Amniotic epithelial cell (primary cell): ENCODE measurements around the gene SORL1.
"Not testable (repeated sequence)": the region's sequence is repeated elsewhere in the genome, so short reads cannot be mapped to it uniquely, and the experiment has no call there.

Experiments
- DNase-seq: peaks from one replicate; pipeline ENCODE4 v3.0.0-alpha.2; 2010; ENCODE audit warnings: low read depth

Gene SORL1

GRCh38 chr11:121566279-121567168, 114.4 kb downstream of the SORL1 start:
- DNase-seq: no peak

GRCh38 chr11:121567995-121568394, 115.9 kb downstream of the SORL1 start:
- no peak for DNase-seq

GRCh38 chr11:121569332-121570299, 117.5 kb downstream of the SORL1 start:
- not testable (repeated sequence) for DNase-seq

DNA sequence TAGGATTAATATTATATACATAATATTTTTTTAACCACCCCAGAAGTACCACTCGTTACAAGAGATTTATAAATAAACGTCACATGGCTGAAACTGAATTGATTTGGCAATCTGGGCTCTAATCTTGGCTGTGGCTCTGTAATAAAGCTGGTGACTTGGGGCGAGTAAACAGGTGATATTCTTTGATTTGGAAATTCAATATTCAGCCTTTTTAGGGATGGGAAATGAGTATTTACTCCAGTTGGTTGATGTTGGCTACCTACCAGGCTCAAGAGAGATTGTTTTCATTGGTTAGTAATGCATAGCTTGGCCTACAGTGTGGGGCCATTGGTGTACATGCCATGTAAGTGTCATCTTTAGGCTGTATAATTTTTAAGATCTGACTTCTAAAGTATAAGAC, 118.3 kb downstream of the SORL1 start:
- DNase-seq: no peak

DNA sequence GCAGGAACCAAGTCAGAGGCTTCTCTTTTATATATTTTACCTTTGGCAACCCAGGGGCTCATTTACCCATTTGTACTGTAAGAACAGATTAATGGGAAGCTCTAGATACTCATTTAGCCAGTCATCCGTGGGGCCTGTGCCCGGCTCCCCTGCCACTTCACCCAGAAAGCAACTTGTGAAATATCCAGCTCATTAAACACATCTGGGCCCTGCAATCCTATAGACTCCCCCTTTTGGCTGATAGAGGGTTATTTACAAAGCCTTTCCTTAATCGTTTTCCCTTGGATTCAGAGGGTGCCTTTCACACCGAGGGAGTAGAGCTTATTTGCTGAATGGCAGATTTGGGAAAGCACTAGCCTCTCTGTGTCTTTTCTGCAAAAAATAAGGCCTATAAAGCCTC, 119.4 kb downstream of the SORL1 start:
- DNase-seq: no peak

DNA sequence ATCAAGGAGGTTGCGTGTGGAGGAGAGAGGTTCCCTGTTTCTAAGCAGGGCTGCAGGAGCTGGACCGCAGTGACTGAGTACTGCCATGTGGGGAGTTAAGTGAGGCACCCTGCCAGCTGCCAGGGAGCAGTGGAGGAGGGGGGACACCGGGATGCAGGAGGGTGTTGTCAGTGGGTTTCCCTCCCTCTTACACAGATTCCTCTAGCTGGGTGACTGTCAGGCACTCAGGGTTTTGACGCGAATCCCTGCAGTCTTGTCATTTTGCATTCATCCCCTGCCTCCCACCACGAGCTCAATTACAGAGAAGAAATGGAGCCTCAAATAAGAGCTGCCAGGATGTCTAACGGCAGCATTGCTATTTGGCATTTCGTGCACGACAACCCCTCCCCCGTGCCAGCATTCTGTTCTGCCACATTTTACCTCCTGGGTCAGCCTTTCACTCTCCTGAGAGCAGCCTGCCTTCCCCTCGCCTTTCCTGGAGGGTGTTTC, 120.5 kb downstream of the SORL1 start:
- DNase-seq: no peak

DNA sequence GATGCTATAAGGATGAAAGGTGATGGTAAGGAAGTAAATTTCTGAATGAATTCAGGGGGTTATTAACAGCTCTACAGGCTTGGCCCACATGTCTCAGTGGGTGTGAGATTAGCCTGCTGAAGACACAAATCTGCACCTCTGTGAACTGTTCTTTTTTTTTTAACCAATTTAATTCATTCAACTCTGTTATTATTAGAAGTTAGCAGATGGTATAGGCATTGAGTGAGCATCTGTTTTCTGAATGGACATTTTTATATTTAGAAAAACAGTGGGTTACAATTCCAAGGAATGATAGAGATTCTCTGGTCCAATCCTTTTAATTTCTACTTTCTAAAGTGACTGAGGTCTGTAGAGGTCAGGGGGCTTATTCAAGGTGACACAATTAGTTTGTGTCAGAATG, 122.7 kb downstream of the SORL1 start:
- DNase-seq: no peak

DNA sequence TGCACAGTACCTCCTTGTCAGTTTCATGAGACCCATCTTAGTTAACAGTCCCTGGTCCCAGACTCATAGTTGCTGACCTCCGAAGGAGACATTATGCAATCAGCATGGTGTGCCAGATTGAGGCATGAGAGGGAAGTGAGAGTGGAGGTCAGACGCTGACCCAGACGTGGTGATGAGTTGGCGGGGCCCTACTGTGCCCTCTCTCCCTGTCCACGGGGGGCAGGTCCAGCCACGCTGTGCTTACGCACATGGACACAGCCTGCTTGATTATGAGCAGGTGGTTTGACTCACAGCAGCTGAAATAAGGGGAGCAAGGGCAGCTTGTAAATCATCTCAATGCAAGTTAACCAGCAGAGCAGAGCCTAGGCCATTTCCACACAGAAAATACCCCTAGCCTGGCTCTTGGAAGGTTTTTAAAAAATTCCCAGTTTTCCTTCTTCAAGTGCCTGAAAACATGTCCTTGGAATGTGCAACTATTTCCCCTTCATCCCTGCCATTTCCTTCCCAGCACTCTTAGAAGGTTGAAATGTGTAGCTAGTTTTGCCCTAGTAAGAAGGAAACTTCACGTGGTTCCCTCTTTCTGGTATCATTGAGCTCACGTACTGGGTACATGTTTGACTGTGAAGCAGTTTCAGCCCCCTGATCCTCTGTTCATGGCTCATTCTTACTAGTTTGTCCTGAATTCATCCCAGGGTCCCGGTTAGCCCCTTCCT, 123.3 kb downstream of the SORL1 start:
- DNase-seq: peak; percentile 85

DNA sequence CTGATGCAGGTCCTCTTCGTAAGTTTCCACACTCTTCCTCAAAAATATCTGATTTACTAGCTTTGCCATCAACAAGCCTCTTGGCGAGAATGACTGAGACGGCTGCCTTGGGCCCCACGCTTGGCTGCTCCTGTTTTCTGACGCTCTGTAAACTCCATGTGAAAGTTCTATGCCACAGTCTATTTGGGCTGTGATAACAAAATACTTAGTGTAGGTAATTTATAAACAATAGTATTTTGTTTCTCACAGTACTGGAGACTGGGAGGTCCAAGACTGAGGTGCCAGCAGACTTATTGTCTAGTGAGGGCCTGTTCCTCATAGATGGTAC, 123.8 kb downstream of the SORL1 start:
- DNase-seq: no peak

DNA sequence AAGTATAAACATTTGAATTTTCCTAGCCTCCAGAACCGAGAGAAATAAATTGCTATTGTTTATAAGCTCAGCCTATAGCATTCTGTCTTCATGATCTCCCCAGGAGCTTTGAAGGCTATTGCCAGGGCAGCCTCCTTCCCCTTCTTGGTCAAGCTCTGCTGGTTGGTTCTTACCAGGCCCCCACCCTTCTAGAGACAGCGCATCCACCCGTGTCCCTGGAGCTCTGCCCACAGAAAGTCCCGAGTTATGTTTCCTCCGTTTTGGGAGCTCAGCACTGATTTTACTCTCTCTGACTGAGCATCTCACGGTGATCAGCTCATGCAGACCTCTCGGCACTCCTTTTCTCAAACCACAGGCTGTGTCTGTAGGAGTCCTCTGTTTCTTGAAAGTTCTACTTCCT, 124.4 kb downstream of the SORL1 start:
- no peak for DNase-seq

- no peak for DNase-seq
Observed at GRCh38 chr11:121577106-121577848, 125.2 kb downstream of the SORL1 start.

GRCh38 chr11:121578251-121578976, 126.3 kb downstream of the SORL1 start:
- peak; percentile 90 for DNase-seq

GRCh38 chr11:121580154-121580553, 128.0 kb downstream of the SORL1 start:
- no peak for DNase-seq

DNA sequence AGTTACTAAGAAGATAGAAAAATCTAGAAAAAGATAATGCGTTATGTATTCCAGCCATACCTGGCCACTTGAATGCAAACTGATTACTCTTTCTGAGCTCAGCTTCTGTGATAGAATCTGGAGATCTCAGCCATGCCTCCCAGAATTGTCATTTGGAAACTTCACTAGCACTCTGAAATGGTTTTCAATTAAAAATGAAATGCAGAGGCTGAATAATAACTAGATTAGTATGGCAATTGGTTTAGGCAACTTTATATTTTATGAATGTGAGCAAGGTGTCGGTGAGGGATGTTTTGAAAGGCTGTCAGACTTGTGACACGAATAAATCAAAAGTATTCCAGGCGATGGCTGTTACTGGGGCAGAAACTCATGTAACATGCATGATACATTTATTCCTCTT, 129.5 kb downstream of the SORL1 start:
- DNase-seq: no peak

DNA sequence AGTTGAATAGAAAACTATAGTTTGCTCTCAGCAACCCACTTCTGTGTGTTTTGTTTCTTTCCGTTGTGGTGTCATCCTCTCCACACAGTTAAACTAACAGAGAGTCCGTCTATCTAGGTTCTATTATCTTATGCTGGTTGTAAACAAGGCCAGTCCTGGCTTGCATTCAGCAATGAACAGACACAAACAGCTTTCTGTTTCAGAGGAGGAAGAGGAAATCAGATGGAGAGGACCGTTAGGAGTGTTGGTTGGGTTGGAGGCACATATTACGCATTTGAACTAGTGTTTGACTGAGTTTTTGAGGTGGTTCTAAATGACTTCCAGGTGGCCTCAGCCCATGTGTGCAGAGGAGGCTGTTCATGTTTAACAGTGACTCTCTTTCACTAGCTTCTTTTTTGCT, 130.2 kb downstream of the SORL1 start:
- no peak for DNase-seq

- DNase-seq: no peak
Observed at GRCh38 chr11:121583825-121584224, 131.7 kb downstream of the SORL1 start.

- no peak for DNase-seq
Observed at GRCh38 chr11:121586750-121587149, 134.6 kb downstream of the SORL1 start.

DNA sequence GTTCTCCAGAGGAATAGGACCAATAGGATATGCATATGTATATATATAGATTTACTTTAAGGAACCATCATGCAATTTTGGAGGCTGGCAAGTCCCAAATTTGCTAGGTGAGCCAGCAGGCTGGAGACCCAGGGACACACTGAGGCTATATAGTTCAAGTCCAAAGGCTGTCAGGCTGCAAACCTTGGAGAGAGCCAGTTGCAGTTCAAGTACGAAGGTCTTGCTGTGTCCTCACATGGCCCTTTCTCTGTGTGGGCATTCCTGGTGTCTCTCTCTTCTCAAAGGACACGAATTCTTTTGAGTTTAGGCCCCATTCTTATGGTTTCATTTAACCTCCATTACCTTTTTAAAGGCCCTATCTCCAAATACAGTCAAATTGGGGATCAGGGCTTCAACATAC, 135.1 kb downstream of the SORL1 start:
- no peak for DNase-seq

DNA sequence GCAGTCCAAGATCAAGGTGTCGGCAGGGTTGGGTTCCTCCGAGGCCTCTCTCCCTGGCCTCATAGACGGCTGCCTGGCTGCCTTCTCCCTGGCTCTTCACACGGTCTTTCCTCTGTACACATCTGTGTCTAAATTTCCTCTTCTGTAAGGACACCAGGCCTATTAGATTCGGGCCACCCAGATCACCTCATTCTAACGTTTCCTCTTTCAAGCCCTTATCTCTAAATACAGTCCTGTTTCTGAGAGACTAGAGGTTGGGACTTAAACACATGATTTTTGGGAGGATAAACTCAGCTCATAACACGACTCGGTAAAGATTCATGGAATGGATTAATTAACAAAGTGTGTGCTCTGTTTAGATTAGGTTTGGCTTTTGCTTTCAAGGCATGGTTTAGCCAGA, 136.6 kb downstream of the SORL1 start:
- no peak for DNase-seq

DNA sequence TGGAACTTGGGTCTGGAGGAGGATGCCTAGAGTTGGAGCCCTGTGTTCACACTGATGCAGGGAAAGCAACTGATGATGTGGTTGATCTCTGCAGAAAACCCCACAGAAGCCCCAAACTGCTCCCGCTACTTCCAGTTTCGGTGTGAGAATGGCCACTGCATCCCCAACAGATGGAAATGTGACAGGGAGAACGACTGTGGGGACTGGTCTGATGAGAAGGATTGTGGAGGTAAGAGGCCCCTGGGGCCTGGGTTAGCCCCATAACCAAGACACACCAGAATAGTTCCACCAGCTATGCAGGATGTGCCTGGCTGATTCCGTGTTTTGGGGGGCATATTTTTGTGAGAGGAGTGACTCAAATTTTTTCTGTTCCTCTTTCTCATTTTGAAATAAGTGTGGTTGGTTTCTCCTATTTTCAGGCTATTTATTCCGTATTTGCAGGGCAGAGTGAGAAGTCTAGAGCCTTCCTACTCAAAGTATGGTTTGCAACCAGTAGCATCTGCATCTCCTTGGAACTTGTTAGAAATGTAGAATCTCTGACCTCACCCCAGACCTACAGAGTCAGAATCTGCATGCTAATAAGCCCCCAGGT, 137.9 kb downstream of the SORL1 start:
- DNase-seq: no peak
